HL-60 (cell line): ENCODE results near the gene WT1.

Experiments used
- GABPA ChIP-seq: IDR thresholded peaks from 2 replicates; pipeline ENCODE4 v1.6.1; 2012; ENCODE audit warnings: low read depth
- POLR2AphosphoS5 ChIP-seq: IDR thresholded peaks from 2 replicates; pipeline ENCODE4 v1.6.1; 2012; ENCODE audit warnings: low read depth
- TF ChIP-seq, protein P1 (sequence below): IDR thresholded peaks from one replicate; pipeline ENCODE4 v1.5.1; 2011; ENCODE audit warnings: low read length, control low read depth, inconsistent platforms; ENCODE audit not compliant: insufficient read depth
- TF ChIP-seq, protein P2 (sequence below): IDR thresholded peaks from 2 replicates; pipeline ENCODE4 v1.6.1; 2012; ENCODE audit warnings: low read depth; ENCODE audit not compliant: insufficient replicate concordance

DNA sequence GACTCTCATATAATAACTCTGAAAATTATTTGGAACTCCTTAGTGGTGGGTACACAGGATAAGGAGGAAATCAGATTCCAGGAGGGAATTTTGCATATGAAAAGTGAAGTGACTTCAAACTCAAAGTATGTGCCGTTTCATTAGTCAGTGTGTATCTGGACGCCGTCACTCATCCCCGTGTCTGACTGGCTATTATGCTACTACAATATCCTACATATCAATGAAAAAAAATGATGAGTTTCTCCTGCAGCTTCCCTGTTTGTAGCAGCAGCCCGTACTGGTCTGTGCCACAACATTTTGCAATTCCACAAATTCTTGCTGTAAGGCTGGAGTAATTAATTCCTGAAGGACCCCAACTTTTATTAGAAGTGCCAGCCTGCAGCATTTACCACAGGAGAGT lies 16.5 kb downstream of the WT1 start:
- TF ChIP-seq, protein P1, sequence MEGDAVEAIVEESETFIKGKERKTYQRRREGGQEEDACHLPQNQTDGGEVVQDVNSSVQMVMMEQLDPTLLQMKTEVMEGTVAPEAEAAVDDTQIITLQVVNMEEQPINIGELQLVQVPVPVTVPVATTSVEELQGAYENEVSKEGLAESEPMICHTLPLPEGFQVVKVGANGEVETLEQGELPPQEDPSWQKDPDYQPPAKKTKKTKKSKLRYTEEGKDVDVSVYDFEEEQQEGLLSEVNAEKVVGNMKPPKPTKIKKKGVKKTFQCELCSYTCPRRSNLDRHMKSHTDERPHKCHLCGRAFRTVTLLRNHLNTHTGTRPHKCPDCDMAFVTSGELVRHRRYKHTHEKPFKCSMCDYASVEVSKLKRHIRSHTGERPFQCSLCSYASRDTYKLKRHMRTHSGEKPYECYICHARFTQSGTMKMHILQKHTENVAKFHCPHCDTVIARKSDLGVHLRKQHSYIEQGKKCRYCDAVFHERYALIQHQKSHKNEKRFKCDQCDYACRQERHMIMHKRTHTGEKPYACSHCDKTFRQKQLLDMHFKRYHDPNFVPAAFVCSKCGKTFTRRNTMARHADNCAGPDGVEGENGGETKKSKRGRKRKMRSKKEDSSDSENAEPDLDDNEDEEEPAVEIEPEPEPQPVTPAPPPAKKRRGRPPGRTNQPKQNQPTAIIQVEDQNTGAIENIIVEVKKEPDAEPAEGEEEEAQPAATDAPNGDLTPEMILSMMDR, result no peak
- TF ChIP-seq POLR2AphosphoS5 (no peak), GABPA (no peak)
- TF ChIP-seq, protein P2, sequence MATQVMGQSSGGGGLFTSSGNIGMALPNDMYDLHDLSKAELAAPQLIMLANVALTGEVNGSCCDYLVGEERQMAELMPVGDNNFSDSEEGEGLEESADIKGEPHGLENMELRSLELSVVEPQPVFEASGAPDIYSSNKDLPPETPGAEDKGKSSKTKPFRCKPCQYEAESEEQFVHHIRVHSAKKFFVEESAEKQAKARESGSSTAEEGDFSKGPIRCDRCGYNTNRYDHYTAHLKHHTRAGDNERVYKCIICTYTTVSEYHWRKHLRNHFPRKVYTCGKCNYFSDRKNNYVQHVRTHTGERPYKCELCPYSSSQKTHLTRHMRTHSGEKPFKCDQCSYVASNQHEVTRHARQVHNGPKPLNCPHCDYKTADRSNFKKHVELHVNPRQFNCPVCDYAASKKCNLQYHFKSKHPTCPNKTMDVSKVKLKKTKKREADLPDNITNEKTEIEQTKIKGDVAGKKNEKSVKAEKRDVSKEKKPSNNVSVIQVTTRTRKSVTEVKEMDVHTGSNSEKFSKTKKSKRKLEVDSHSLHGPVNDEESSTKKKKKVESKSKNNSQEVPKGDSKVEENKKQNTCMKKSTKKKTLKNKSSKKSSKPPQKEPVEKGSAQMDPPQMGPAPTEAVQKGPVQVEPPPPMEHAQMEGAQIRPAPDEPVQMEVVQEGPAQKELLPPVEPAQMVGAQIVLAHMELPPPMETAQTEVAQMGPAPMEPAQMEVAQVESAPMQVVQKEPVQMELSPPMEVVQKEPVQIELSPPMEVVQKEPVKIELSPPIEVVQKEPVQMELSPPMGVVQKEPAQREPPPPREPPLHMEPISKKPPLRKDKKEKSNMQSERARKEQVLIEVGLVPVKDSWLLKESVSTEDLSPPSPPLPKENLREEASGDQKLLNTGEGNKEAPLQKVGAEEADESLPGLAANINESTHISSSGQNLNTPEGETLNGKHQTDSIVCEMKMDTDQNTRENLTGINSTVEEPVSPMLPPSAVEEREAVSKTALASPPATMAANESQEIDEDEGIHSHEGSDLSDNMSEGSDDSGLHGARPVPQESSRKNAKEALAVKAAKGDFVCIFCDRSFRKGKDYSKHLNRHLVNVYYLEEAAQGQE, result no peak
